GM12874 (cell line): ENCODE data around the gene NYAP2.

Source experiments
- TF ChIP-seq, protein P1 (sequence below): IDR thresholded peaks from 2 replicates; pipeline ENCODE4 v1.5.1; 2011; ENCODE audit warnings: low read depth, mild to moderate bottlenecking, control low read depth, low read length, moderate library complexity; ENCODE audit not compliant: insufficient read depth

The NYAP2 gene

DNA sequence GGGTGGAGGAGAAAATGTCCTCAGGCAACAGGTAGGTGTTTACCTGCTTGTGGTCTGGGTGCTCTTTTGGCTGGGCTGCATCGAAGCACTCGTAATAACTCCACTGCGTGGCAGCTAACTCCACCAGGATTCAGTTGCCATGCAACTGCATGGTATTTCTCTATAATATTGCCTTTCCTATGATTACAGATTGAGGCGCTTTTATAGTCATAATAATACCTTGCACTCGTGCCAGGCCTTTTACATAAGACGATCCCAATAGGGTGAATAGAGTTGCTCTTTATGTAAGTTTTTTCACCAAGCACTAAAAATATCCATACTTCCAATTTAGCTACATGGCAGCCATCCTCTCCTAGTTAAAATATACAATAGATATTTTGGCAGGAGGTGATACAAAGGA, 19.7 kb upstream of the NYAP2 start:
- TF ChIP-seq, protein P1, sequence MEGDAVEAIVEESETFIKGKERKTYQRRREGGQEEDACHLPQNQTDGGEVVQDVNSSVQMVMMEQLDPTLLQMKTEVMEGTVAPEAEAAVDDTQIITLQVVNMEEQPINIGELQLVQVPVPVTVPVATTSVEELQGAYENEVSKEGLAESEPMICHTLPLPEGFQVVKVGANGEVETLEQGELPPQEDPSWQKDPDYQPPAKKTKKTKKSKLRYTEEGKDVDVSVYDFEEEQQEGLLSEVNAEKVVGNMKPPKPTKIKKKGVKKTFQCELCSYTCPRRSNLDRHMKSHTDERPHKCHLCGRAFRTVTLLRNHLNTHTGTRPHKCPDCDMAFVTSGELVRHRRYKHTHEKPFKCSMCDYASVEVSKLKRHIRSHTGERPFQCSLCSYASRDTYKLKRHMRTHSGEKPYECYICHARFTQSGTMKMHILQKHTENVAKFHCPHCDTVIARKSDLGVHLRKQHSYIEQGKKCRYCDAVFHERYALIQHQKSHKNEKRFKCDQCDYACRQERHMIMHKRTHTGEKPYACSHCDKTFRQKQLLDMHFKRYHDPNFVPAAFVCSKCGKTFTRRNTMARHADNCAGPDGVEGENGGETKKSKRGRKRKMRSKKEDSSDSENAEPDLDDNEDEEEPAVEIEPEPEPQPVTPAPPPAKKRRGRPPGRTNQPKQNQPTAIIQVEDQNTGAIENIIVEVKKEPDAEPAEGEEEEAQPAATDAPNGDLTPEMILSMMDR: no peak

DNA sequence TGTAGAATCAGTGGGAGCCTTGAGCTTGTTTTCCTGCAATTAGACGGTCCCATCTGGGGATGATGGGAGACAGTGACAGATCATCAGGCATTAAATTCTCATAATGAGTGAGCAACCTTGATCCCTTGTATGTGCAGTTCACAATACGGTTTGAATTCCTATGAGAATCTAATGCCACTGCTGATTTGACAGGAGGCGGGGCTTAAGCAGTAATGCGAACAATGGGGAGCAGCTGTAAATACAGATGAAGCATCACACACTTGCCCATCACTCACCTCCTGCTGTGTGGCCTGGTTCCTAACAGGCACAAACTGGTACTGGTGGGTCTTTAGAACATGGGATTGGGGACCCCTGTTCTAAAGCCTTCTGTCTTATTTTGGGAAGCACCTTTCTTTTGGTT, 17.9 kb upstream of the NYAP2 start:
- TF ChIP-seq, protein P1: no peak

DNA sequence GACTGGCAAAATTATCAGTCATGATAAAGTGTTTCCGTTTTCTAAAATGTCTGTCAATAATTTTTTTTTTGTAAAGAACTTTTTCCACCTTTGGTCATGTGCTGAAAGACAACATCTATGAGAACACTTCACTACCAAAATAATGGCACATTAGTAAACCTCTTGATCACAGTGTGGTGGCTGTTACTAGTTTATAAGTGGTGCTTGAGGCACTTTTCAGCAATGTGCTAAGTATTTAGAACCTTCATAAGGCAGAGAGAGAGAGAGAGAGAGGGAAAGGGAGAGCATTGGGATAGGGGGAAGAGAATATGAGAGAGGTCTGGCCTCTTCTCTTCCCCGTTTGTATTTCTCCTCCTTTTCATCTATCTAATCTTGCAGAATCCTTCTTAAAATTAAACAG, 1.1 kb upstream of the NYAP2 start:
- TF ChIP-seq, protein P1: no peak

DNA sequence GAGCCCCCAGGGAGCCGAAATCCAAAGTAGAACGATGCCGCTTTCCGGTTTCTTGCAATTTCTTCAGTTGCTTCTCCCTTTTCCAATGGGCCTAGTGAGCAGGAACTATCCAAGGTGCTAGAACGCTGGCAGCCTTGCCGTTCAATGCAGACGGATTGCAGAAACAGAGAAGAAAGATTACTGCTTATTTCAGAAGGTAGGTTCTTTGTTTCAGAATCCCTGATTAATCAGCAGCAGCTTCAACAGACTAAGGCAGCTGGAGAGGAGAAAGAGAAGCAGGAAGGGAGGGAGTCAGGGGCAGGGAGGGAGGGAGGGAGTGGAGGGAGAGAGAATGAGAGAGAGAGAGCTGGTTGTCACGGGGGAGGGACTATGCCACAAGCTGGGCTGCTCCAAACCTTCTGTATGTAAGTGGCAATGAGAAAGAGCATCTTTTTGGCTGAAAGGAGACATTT, 576 bp downstream of the NYAP2 start:
- TF ChIP-seq, protein P1: no peak

DNA sequence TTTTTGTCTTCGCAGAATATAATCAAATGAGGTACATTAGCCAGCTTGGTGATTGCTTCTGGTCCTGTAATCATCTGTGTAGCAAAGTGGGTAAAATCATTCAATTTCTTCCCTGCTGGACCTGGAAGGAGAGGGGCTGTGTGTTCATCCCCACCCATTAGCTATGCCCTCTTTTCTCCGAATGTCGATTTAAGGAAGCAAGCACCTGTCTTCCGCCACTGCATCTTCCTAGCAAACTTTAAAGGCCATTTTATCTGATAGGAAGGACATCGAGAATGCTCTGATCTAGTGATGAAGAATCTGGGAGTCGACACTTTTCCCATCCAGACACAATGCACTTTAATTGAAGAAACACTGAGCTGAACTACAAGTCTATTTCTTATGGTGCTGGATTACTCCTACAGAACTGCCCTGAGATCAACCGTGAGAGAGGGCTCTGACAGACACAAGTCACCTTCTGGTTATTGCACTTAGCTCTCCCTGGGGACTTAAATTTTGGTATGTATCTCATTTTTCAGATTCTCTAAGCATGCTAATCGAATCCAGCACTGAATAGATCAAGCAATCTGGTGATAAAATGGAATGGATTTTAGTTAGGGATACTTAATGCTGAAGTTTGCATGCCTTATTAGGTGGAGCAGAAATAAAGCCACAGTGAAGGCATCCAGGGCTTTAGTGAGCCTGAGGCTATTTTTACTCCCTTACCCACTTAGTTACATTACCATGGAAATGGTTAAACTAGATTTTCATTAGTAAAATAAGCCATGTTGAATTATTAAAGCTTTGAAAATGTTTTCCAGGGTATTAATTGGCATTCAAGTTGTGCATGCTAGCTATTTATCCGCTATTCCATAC, 1.3 kb downstream of the NYAP2 start:
- TF ChIP-seq, protein P1: no peak

DNA sequence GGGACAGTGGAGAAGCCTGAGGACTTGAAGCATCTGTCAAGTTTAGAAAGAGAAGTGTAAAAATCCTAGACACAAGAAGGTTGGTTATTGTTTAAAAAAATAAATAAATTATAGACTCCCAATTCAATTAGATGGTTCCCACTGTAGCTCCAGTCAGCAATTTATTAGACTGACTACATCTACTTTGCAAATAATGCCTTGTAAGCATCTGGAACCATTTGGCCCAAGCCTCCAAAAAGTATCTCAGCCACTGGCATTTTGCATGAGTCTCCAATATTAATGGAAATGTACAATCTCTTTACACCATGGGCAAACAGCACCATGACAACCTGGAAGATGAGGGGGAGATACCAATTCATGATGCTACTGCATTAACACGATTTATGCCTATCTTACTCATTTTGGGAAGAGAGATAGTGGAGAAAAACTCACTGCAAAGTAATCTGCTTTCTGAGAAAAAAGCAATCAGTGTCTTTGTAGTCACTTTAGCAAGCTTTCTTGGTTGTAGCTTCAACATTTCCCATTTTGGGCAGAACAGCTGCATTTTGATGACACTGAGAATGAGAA, 2.8 kb downstream of the NYAP2 start:
- TF ChIP-seq, protein P1: no peak

DNA sequence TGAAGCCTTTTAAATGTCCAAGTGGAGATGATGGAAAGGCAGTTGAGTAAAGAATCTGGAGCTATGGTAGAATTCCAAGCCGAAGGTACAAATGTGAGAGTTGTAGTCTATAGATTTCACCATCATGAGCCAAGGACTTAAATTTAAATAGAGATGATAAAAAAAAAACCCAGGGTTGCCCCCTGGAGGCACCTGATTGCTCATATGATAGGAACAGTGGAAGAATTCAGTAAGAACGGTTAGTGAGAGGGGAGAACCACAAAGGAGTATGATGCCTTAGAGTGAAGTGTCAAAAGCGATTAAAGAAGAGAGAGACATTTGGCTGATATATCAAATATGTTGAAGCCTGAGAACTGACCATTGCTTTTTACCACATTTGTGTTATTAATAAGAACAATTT, 11.9 kb downstream of the NYAP2 start:
- TF ChIP-seq, protein P1: no peak
